Right forelimb (tissue), 1 donor: ENCODE results near the gene NAGS.
"Not testable (repeated sequence)": the region's sequence is repeated elsewhere in the genome, so short reads cannot be mapped to it uniquely, and the experiment has no call there.

Source experiments
- DNase-seq: peaks from one replicate; pipeline ENCODE4 v3.0.0-alpha.2; 2018

Gene NAGS

GRCh38 chr17:44004077-44004760, at the start of gene NAGS:
Gene NAGS, plus strand, starts transcription at chr17:44004622. Its CDS starts 42 bp downstream, at chr17:44004664.
- no peak for DNase-seq

- no peak for DNase-seq
Measured at GRCh38 chr17:43956222-43956621, 48.2 kb upstream of the NAGS start.

- no peak for DNase-seq
Measured at GRCh38 chr17:43958748-43959352, 45.6 kb upstream of the NAGS start.

- DNase-seq: not testable (repeated sequence)
Measured at GRCh38 chr17:43961292-43961691, 43.1 kb upstream of the NAGS start.

- no peak for DNase-seq
Measured at GRCh38 chr17:43961954-43962353, 42.5 kb upstream of the NAGS start.

- no peak for DNase-seq
Measured at GRCh38 chr17:43962479-43962878, 41.9 kb upstream of the NAGS start.

GRCh38 chr17:43966276-43966675, 38.1 kb upstream of the NAGS start:
- no peak for DNase-seq

- no peak for DNase-seq
Measured at GRCh38 chr17:43967251-43967875, 37.1 kb upstream of the NAGS start.

GRCh38 chr17:43970366-43970765, 34.1 kb upstream of the NAGS start:
- no peak for DNase-seq

- not testable (repeated sequence) for DNase-seq
Measured at GRCh38 chr17:43971436-43971835, 33.0 kb upstream of the NAGS start.

- DNase-seq: not testable (repeated sequence)
Measured at GRCh38 chr17:43972444-43973212, 31.8 kb upstream of the NAGS start.

- no peak for DNase-seq
Measured at GRCh38 chr17:43974382-43975266, 29.8 kb upstream of the NAGS start.

GRCh38 chr17:43975898-43976297, 28.5 kb upstream of the NAGS start:
- DNase-seq: no peak

- no peak for DNase-seq
Measured at GRCh38 chr17:43976963-43977837, 27.2 kb upstream of the NAGS start.

GRCh38 chr17:43978078-43978477, 26.3 kb upstream of the NAGS start:
- no peak for DNase-seq

- DNase-seq: no peak
Measured at GRCh38 chr17:43979011-43979410, 25.4 kb upstream of the NAGS start.

- no peak for DNase-seq
Measured at GRCh38 chr17:43979671-43980070, 24.8 kb upstream of the NAGS start.

GRCh38 chr17:43982171-43982570, 22.3 kb upstream of the NAGS start:
- DNase-seq: no peak

- DNase-seq: no peak
Measured at GRCh38 chr17:43983196-43983514, 21.3 kb upstream of the NAGS start.

GRCh38 chr17:43983515-43984411, 20.7 kb upstream of the NAGS start:
- DNase-seq: no peak
